NCI-H146 (cell line): ENCODE data around the gene ACTL10.
"Not testable (repeated sequence)": the region's sequence is repeated elsewhere in the genome, so short reads cannot be mapped to it uniquely, and the experiment has no call there.

ENCODE experiments used
- DNase-seq: peaks from one replicate; lab custom pipeline; 2025; lab: John Stamatoyannopoulos, UW

Gene ACTL10

DNA sequence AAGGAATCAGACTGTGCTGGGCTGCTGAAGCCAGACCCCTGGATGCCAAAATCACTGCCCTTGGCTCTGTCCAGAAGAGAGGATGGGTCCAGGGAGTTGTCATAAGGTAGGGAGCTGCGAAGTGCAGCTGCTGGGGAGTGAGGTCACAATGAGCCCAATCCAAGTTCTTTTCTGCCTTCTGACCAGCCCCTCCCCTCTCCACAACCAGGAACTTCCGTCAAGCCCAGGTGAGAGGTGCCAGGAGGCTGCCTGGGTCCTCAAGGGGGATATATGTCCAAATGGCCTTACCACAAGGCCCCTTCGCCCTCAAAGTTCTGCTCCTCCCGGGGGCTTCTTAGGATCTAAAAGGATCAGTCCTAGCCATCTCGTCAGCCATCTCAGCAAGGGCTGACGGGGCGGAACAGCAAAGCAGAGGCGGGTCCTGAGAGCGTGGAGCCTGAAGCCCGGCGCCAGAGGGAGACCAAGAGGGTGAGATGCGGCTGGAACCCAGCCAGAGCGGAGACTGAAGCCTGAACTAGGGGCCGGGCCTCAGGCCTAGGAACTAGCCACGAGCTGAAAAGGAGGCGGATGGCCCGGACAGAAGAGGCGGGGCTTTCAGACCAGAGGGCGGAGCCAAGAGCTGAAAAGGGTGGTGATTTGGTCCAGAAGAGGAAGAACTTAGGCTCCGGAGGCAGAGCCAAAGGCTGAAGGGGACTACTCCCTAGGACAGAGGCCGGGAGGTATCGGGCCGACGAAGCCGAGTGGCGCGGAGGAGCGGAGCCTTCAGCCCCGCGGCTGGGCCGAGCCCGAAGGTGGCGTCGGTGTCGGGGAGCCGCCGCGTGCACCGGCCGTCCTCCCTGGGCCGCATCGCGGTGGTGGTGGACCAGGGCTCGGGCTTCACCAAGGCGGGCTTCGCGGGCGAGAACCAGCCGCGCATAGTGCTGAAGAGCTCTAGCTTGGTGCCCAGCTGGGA lies at the start of gene ACTL10:
Gene ACTL10 (plus strand): TSS at position 651 of the 952 bp plus-strand sequence. CDS start 555 bp downstream, outside the sequence.
- DNase-seq: peak; percentile 92

DNA sequence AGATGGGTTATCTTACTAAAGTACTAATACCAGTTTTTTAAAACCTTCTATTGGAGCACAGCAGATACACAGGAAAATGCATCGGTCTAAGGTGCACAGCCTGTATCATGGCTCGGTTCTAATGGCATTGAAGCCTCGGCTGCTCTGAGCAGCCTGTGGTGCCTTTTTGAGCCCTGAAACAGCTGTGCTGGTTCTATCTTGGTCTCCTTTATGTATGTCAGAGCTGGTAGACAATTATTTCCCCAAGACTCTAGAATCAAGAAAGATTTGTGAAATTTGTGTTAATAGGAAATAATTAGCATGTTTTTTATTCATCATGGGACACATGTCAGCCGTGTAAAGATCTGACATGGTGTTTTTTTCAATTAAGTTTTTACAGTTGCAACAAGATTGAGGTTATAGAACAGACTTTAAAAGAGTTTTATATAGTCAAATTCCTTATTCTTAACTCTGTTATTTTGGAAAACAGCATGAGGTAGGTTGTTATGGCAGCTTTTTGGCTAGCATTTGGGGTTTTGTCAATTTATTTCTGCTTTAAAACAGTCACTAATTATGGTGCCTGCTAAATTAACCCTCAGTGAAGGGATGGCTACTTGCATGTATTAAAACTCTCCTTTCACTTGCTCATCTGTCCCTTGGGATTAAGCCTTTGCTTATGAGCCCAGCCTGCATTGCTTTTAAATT lies 44.9 kb upstream of the ACTL10 start:
- DNase-seq: no peak

DNA sequence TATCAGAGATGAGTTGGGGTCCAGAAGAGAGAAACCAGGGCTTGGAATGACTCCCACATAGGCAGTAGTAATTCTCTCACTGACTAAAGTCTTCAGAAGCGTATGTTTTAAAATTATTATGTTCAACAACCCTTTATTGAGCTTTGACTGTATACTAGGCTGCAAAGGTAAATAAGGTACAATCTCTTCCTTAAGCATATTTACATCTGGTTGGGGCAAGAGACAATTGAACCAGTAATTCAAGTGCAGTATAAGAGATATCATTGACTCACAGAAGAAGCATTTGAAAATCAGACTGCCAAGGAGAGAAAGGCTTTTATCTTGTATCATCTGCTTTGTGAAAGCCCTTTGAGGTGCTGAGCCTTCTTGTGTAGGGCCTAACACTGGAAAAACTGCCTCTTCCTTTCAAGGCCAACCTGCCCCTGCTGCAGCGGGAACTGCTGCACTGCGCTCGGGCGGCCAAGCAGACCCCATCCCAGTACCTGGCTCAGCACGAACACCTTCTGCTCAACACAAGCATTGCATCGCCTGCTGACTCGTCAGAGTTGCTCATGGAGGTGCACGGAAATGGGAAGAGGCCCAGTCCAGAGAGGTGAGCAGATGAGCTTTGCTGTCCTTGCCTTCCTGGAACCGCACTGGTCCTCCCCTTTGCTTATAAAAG lies 43.9 kb upstream of the ACTL10 start:
- no peak for DNase-seq

DNA sequence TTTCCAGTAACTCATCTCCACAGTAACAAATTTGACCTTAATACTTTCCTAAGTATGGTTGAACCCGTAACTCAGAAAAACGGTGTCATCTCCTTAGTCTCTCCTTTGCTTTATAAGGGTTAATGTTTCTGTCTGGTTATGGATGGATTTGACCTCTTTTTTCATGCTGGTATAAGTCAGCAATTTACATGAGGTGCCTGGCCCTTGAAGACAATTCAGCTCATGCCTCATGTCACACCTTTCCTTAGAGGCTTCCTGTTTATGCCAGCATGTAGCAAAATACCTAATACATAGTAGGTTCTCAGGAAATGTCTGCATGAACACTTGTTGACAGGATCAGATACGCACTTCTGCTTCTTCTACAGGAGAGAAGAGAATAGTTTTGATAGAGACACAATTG lies 42.3 kb upstream of the ACTL10 start:
- DNase-seq: no peak

DNA sequence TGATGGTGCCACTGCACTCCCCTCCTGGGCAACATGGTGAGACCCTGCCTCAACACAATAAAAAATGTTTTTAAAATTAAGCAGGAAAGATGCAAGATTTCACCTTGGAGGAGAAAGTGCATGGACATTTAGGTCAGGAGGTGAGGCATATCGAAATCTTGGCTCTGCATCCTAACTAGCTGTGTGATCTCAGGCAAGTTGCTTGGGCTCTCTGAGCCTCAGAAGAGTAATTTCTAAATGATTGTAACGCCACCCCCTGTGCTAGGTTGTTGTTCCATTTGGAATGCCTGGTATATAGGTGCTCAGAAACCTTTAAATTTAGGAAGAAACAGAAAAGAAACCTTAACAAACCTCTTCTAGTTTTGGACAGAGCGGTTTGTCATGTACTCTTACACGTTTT lies 40.6 kb upstream of the ACTL10 start:
- DNase-seq: no peak

DNA sequence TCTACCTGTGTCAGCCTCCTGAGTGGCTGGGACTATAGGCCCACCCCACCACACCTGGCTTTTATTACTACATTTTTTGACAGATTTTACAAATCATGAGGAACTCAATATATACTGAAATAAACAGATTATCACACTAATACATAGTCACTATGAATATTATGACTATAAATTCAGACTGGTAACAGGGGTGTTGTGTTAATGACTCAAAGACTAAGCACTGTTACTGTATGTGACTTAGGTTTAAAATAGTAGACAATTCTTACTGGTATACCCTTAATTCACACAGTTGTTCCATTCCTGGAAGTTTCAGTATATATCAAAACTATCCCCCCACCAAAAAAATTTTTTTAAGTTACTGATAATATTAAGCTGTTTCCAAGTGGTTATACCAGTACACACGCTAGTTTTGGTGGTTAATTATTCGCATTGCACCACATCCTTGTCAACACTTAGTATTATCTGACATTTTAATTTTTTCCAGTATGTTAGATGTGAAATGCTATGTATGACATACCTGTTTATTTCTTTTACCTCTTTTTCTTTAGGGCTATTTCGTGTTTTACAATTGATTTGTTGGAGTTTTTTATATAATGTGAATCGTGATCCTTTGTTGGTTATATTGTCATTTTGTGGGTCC lies 39.0 kb upstream of the ACTL10 start:
- DNase-seq: no peak

DNA sequence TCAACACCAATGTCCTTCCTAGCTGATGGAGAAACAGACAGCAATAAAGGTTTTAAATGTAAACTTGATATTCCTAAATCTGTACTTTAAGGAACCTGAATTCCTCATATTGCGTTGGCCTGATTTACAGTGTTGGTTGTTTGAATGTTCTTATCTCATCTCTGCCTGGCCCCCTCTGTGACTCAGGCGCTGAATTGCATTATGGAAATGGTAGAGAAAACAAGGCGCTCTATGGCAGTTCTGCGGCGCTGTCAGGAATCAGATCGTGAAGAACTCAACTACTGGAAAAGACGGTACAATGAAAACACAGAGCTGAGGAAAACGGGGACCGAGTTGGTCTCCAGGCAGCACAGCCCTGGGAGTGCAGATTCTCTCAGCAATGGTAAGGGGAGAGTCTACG lies 37.2 kb upstream of the ACTL10 start:
- no peak for DNase-seq

DNA sequence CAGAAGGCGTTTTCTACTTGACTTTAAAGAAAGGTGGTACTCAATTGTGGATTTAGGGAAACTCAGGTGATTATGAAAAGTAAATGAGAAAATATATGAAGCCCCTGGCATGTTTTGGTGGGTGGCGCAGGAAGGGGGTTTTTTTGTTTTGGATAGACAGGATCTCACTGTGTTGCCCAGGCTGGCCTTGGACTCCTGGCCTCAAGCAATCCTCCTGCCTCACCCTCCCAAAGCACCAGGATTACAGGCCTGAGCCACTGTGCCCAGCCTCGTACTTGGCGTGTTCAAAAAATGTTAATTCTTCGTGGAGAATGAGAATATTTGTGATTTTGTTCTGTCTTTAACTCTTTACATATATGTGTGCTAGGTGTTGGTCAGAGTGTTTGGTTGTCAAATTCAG lies 36.8 kb upstream of the ACTL10 start:
- DNase-seq: no peak

DNA sequence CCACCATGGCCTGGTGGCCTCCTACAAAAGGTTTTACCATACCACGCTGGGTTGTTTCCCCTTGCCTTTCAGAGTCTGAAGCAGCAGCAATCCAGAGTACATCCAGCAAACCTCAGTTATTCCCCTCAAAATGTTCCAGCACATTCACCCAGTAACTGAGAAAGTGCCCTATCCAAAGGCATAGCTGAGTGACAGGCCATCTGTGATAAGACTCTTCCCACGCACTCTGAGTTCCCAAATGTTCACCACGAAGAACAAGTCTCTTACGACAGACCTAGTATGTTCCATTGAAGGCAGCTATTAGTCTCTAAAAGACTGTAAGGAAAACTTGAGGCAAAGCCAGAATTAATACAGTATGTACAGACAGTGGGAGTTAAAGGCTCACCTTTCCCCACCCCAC lies 36.2 kb upstream of the ACTL10 start:
- DNase-seq: no peak

DNA sequence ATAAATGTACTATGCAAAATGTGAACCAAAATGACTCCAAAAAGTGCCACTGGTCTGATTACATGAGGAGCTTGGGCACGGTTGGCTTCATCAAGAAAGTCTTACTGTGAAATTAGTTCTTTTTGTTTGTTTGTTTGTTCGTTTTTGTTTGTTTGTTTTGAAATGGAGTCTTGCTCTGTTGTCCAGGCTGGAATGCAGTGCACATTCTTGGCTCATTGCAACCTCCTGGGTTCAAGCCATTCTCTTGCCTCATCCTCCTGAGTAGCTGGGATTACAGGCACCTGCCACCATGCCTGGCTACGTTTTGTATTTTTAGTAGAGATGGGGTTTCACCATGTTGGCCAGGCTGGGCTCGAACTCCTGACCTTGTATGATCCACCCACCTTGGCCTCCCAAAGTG lies 34.8 kb upstream of the ACTL10 start:
- DNase-seq: not testable (repeated sequence)

DNA sequence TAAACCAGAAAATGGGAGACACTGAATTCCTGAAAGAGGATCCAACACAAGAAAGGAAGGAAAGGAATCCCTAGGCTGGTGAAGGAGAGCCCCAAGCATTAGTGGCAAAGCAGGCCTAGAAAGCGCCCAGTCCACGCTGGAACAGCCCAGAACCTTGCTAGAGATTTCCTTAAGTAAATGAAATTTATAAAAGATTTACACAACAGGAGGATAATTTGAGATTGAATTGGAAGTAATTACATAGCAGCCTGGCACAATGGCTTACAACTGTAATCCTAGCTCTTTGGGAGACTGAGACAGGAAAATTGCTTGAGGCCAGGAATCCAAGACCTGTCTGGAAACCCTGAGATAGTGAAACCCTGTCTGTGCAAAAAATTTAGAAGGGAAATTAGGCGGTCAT lies 31.4 kb upstream of the ACTL10 start:
- no peak for DNase-seq

DNA sequence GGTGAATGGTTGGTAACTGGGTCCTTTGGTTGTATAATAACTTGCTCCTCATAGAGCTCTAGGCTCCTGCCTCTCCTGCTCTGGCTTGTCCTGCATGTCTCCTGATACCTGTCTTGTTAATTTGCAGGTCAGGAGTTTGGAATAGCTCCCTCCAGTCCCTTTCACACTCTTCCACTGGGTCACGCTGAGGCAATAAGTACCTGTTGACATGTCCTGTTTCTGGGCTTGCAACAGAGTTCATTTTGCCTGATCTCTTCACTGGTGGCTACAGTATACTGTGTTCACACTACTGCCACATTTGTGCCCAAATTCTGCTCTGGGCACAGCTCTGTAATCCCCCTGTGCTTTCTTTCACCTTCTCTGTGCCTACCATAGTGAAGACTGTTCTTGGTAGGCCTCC lies 30.0 kb upstream of the ACTL10 start:
- no peak for DNase-seq

DNA sequence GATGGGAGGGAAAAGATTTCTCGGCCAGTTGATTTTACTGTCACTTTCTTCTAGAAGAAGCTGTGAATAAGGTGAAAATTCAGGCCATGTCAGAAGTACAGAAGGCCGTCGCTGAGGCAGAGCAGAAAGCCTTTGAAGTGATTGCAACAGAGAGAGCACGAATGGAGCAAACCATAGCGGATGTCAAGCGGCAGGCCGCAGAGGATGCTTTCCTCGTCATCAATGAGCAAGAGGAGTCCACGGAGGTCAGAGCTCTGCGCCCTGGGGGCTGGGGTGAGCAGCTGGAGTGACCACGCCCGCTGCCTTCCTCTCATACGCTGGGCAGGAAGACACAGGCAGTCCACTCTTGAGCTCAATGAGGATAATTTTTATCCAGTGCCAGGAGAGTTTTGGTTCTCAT lies 26.5 kb upstream of the ACTL10 start:
- no peak for DNase-seq

DNA sequence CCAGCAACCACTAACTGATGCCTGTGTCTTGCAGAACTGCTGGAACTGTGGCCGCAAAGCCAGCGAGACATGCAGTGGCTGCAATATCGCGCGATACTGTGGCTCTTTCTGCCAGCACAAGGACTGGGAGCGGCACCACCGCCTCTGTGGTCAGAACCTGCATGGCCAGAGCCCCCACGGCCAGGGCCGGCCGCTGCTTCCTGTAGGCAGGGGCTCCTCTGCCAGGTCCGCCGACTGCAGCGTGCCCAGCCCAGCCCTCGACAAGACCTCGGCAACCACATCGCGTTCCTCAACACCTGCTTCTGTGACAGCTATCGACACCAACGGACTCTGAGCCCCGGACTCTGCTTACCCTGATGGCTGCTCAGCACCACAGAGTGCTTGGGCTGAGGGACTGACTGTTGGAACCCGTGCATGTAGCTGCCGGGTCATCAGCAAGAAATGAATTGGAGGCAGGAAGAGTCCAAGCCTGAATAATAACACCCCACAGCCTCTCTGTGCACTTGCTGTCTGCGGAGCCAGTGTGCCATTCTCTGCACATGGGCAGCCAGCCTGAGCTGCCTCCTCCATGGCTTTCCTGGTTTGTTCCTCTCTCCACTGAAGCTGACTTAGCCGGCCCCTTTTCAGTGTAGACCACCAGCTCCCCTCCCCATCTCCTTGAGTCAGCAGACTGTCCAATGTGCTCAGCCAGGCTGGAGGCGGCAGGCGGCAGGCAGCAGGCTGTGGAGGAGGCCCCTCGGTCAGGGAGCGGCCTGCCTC lies 22.3 kb upstream of the ACTL10 start:
- no peak for DNase-seq

DNA sequence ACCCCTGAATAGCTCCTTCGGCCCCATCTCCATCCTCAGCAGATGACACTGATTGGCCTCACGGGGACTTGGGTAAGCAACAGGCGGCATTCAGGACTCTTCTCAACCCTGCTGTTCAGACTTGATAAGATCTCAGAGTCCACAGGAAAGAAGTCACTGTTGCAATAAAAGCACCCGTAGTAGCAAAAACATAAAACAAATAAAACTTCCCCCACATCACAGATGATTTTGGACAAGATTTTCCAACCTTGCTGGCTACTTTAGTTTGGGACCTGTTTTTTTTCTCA lies 21.7 kb upstream of the ACTL10 start:
- DNase-seq: no peak

DNA sequence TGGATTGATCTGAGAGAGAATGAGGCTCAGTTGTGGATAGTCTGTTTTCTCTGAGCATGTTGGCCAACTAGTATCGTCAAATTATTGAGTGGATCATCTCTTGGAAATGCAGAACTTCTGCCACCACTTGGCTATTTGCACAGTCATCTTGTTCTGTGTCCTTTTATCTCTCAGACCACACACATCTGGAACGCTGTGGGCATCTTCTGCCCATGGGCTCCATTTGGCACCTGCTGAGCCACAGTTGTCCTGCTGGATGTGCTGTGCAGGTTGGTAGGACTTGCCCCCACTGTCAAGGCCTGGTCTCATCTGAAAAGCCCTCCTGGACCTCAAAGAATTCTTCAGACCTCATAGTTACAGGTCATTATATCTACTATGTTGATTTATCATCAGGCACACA lies 21.3 kb upstream of the ACTL10 start:
- no peak for DNase-seq

DNA sequence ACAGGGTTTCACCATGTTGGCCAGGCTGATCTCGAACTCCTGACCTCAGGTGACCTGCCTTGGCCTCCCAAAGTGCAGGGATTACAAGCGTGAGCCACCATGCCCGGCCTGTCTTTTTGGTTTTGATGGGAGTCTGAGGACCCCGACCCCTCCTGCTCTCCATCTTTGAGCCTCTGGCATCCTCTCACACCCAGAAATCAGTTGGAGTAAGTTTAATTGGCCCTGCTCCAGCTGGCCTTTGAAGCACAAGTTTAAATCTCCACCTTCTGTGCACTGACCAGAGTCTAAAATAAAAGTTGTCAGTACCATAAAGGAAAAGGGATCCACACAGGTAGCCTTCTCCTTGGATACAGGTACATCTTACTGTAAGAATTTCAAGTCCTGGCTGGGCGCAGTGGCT lies 20.6 kb upstream of the ACTL10 start:
- no peak for DNase-seq

DNA sequence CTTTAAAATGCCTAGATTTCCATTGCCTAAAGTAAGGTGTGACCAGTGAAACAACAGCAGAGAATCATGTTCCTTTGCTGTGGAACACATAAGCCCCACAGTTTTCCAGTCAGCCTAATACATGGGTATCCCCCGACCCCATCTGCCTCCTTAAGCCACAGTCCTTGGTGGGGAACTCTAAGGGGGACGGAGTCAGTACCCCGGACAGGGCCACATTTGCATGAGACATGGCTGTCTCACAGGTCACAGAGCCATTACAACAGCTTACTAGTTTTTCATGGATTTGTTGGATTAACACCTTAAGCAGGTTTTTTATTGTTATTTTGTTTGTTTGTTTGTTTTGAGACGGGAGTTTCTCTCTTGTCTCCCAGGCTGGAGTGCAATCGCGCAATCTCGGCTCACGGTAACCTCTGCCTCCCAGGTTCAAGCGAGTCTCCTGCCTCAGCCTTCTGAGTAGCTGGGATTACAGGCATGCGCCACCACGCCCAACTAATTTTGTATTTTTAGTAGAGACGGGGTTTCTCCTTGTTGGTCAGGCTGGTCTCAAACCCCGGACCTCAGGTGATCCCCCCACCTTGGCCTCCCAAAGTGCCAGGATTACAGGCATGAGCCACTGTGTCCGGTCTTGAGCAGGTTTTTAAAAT lies 19.7 kb upstream of the ACTL10 start:
- not testable (repeated sequence) for DNase-seq

DNA sequence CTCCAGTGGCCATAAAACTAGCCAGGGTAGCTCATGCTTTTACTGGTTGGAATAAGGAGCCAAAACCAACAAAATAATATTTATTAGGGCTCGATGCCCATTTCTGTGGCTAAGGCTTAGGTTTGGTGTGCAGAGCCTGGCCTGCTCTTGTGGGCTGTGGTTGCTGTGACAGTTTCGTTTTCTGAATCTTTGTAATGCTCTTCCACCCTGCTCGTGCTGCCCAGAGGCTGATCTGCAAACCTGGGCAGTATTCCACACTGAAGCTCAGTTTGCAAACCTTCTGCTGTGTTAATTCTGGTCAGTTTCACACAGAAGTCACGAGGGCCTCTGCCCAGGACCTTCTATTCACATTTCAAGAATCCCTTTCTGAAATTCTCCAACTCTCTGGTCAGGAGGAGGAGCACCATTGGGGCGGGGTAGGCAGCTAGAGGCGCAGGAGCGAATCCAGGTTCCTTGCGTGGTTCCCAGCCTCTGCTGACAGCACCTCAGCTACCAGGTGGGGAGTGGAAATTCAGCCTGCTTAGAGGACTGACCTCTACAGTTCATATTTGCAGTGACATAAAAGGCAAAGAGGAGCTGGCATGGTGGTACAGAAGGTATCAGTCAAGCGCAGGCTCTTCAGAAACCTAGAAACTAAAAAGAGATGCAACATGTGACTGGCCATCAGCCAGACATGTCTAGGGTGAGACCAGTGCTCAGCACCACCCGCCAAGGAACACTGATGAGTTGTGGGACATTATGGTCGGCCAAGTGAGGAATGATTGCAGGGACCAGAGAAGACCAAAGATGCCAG lies 18.9 kb upstream of the ACTL10 start:
- no peak for DNase-seq

DNA sequence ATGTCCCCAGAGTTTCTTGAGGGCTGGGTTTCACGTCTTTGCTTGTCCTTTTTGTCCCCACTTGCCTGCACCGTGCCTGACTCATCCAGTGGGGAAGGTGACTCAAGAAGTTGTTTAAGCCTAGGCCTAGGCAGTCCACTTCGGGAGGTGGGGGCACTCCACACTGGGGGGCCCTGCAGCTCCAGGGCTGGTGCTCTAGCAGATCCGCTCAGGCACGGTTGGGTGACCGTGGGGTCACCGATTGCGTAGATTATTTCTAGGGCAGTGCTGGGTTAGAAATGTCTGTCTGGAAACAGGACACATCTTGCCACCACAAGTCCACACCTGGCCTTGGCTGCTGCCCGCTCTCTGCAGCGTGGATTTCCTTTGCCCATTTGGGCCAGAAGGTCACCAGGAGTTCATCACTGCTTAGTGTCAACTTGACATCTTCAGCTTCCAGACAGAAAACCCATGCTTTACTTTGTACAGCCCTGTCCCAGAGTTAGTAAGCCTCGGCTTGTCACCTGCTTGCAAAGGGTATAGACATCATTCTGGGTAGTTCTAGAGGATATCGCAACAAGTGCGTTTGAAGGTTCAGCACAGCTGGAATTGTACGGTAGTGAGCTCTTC lies 18.2 kb upstream of the ACTL10 start:
- DNase-seq: no peak
